Activated gamma-delta T cell (primary cell): ENCODE measurements around the gene POSTN.

Experiments used
- DNase-seq: peaks from one replicate; lab custom pipeline; 2025; lab: John Stamatoyannopoulos, UW

The POSTN gene

DNA sequence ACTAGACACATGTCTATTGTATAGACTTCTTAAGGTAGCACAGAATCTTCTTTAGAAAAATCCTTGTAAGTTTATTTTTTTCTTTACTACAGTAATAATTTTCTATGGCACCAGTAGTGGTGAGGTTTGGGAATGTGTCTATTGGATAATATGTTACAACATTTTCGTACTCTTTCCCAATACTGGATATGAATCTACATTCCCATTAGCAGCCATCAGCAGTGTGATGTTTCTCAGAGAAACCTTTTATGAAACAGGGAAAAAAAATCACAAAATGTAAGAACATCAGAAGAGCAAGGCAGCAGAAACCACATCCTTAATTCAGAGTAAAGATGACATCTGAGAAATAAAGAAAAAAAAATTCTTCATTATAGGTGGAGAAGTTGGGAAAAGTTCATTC lies 83.3 kb downstream of the POSTN start:
- DNase-seq = no peak
